Right lobe of liver (tissue), 4 donors: Measurements from ENCODE around the gene OR9A2.

ENCODE experiments used
- CTCF ChIP-seq, 4 donors: fragments of 200-600 bp in 3 of 4; fragments of 450-650 bp in 1 of 4; IDR thresholded peaks; one replicate each; pipeline versions ENCODE4 v1.5.1 to v1.8.0; 2016 to 2022; ENCODE audit warnings: antibody characterized with exemption in 4 of 4, mild to moderate bottlenecking in 2 of 4
- POLR2A ChIP-seq: fragments of 450-650 bp; IDR thresholded peaks from one replicate; pipeline ENCODE4 v1.6.1; 2017; ENCODE audit warnings: antibody characterized with exemption, mild to moderate bottlenecking
- donor health status: DM: no; HTN: no; CAD: no.
- donor health status: DM: no; HTN: no; CAD: no.
- donor health status: DM: no; HTN: yes; CAD: no.

DNA sequence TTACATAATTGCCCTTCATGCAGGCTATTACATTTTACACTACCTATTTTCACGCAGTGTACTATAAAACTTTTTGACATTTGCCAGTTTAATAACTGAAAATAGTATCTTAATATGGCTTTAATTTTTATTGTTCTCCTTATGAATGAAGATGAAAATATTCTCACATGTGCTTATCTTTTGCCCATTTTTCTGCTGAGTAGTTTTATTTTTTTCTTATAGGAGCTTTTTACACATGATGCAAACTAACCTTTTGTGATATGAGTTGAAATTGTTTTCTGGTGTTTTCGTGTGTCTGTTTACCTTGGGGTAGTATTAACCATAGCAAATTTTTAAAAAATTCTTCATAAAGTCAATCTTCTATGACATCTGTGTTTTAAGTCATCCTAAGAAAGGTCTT is 26.3 kb downstream of the OR9A2 start:
- no peak for TF ChIP-seq CTCF (IDR thresholded peaks at IDR 0.05)
- TF ChIP-seq POLR2A: no peak
